Large intestine (tissue), 3 donors: ENCODE results near the gene WDR46. TPM values are rescaled to one million over a fixed set of nuclear protein-coding genes. Genes with fewer than 3 reads are reported as not detected.
"Not testable (repeated sequence)": the region's sequence is repeated elsewhere in the genome, so short reads cannot be mapped to it uniquely, and the experiment has no call there.

Source experiments
- DNase-seq, 2 donors: peaks; one replicate each; pipeline versions ENCODE4 v3.0.0 to v3.0.0-alpha.2; 2013
- H3K27ac ChIP-seq: one replicate; pipeline ENCODE4 v1.5.1; 2013; ENCODE audit warnings: low read length
- H3K27me3 ChIP-seq: 2 replicates; pipeline ENCODE4 v1.6.1; 2013; ENCODE audit warnings: low read length; ENCODE audit not compliant: control insufficient read depth, insufficient read depth
- H3K36me3 ChIP-seq: 2 replicates; pipeline ENCODE4 v1.6.1; 2013; ENCODE audit warnings: low read length; ENCODE audit not compliant: control insufficient read depth, insufficient read depth
- H3K4me1 ChIP-seq: one replicate; pipeline ENCODE4 v1.6.1; 2013; ENCODE audit warnings: low read length; ENCODE audit not compliant: control insufficient read depth, insufficient read depth
- H3K4me3 ChIP-seq: one replicate; pipeline ENCODE4 v1.5.1; 2013; ENCODE audit warnings: low read length
- H3K9me3 ChIP-seq: one replicate; pipeline ENCODE4 v1.6.1; 2013; ENCODE audit warnings: mild to moderate bottlenecking, low read depth, low read length, moderate library complexity; ENCODE audit not compliant: control insufficient read depth
- WGBS: methylation state at CpG from one replicate; pipeline ENCODE4 v1.1.5; 2013; ENCODE audit warnings: low lambda C conversion rate; ENCODE audit not compliant: insufficient coverage; 5-methylcytosine and 5-hydroxymethylcytosine counted together
- polyA plus RNA-seq: library from polyadenylated mRNA; unstranded; fragments of 120-200 nt; gene quantifications from one replicate; pipeline ENCODE4 v1.2.1, GENCODE V29; 2013

WDR46 gene
- polyA plus RNA-seq, 1 donor: 37.7 TPM

- no peak for DNase-seq
- peaks cover 15% of the 10 kb centered on the region for H3K4me1 ChIP-seq
- H3K9me3 ChIP-seq: no peaks in the 10 kb centered on the region
- no CpG with 5 or more reads among the region's 22 CpGs for WGBS
- no peak overlapping the region for H3K27ac ChIP-seq
- H3K4me3 ChIP-seq: no peak overlapping the region
- H3K27me3 ChIP-seq: no peaks in the 10 kb centered on the region
- H3K36me3 ChIP-seq: peaks cover 56% of the 10 kb centered on the region
These were observed 1.8 kb downstream of the WDR46 start for GRCh38 chr6:33286946-33287914.

GRCh38 chr6:33285214-33285613 lies 3.8 kb downstream of the WDR46 start:
- H3K4me3 ChIP-seq, H3K27me3 ChIP-seq, H3K27ac ChIP-seq, H3K9me3 ChIP-seq, DNase-seq: not testable (repeated sequence)
- Histone ChIP-seq H3K4me1 (peaks cover 14% of the 10 kb centered on the region), H3K36me3 (peaks cover 51% of the 10 kb centered on the region)
- 100% methylated on average over 1 of the region's 4 CpGs for WGBS

GRCh38 chr6:33280539-33280938 lies 8.5 kb downstream of the WDR46 start:
- no CpG with 5 or more reads among the region's 6 CpGs for WGBS

GRCh38 chr6:33279971-33280511 lies 9.0 kb downstream of the WDR46 start:
- Histone ChIP-seq H3K27me3 (no peaks in the 10 kb centered on the region), H3K27ac (no peak overlapping the region), H3K36me3 (peaks cover 65% of the 10 kb centered on the region), H3K4me3 (no peak overlapping the region), H3K9me3 (no peaks in the 10 kb centered on the region), H3K4me1 (peaks cover 18% of the 10 kb centered on the region)
- peak in 1 of 2 donors; percentile 54 for DNase-seq
- WGBS: no CpG with 5 or more reads among the region's 5 CpGs

More at GRCh38 chr6:33280539-33280938, 8.5 kb downstream of the WDR46 start:
- Histone ChIP-seq H3K36me3 (peaks cover 64% of the 10 kb centered on the region), H3K9me3 (no peaks in the 10 kb centered on the region), H3K4me3 (no peak overlapping the region), H3K27me3 (no peaks in the 10 kb centered on the region), H3K27ac (no peak overlapping the region), H3K4me1 (peaks cover 14% of the 10 kb centered on the region)
- no peak for DNase-seq

- Histone ChIP-seq H3K36me3 (peaks cover 66% of the 10 kb centered on the region), H3K27ac (no peak overlapping the region), H3K9me3 (no peaks in the 10 kb centered on the region), H3K4me3 (no peak overlapping the region), H3K27me3 (no peaks in the 10 kb centered on the region), H3K4me1 (peaks cover 25% of the 10 kb centered on the region)
- no peak for DNase-seq
- 90% methylated on average over 2 of the region's 13 CpGs for WGBS
These were observed 9.8 kb downstream of the WDR46 start for GRCh38 chr6:33279257-33279695.

- no peak for DNase-seq
- H3K27me3 ChIP-seq: no peaks in the 10 kb centered on the region
- H3K27ac ChIP-seq: no peak overlapping the region
- WGBS: no CpG with 5 or more reads among the region's 3 CpGs
- no peak overlapping the region for H3K4me3 ChIP-seq
- no peaks in the 10 kb centered on the region for H3K9me3 ChIP-seq
- peaks cover 30% of the 10 kb centered on the region for H3K4me1 ChIP-seq
- H3K36me3 ChIP-seq: peaks cover 69% of the 10 kb centered on the region
These were observed 10.2 kb downstream of the WDR46 start for GRCh38 chr6:33278810-33279209.

GRCh38 chr6:33278392-33278741 lies 10.7 kb downstream of the WDR46 start:
- H3K36me3 ChIP-seq: peaks cover 68% of the 10 kb centered on the region
- no peak overlapping the region for H3K4me3 ChIP-seq
- no peaks in the 10 kb centered on the region for H3K9me3 ChIP-seq
- H3K4me1 ChIP-seq: peaks cover 33% of the 10 kb centered on the region
- no CpG with 5 or more reads among the region's 9 CpGs for WGBS
- H3K27ac ChIP-seq: no peak overlapping the region
- no peak for DNase-seq
- H3K27me3 ChIP-seq: no peaks in the 10 kb centered on the region

GRCh38 chr6:33277663-33278391 lies 11.2 kb downstream of the WDR46 start:
- peaks cover 64% of the 10 kb centered on the region for H3K36me3 ChIP-seq
- no peak for DNase-seq
- H3K4me3 ChIP-seq: peak overlapping the region; percentile 74
- no peaks in the 10 kb centered on the region for H3K27me3 ChIP-seq
- H3K9me3 ChIP-seq: no peaks in the 10 kb centered on the region
- no CpG with 5 or more reads among the region's 39 CpGs for WGBS
- peaks cover 33% of the 10 kb centered on the region for H3K4me1 ChIP-seq
- H3K27ac ChIP-seq: peak overlapping the region; percentile 82

GRCh38 chr6:33276864-33277662 lies 12.0 kb downstream of the WDR46 start, which contains the start of gene B3GALT4:
Gene B3GALT4, plus strand, starts transcription at chr6:33277123. Its CDS starts 297 bp downstream, at chr6:33277420.
- Histone ChIP-seq H3K27ac (peak within 1 kb of the TSS; percentile 82), H3K27me3 (no peaks in the 10 kb centered on the region), H3K4me3 (peak within 1 kb of the TSS; percentile 74), H3K9me3 (no peaks in the 10 kb centered on the region), H3K36me3 (peaks cover 59% of the 10 kb centered on the region), H3K4me1 (peaks cover 33% of the 10 kb centered on the region)
- DNase-seq: peak; percentile 67 to 84
- no CpG with 5 or more reads among the region's 80 CpGs for WGBS

- Histone ChIP-seq H3K4me3 (peak overlapping the region; percentile 74), H3K9me3 (no peaks in the 10 kb centered on the region), H3K36me3 (peaks cover 59% of the 10 kb centered on the region), H3K27ac (peak overlapping the region; percentile 82), H3K4me1 (peaks cover 33% of the 10 kb centered on the region), H3K27me3 (no peaks in the 10 kb centered on the region)
- no peak for DNase-seq
These were observed 12.5 kb downstream of the WDR46 start for GRCh38 chr6:33276581-33276863.
